GM21529 (cell line): ENCODE results near the gene KCNH5.
"Not testable (repeated sequence)": the region's sequence is repeated elsewhere in the genome, so short reads cannot be mapped to it uniquely, and the experiment has no call there.

Experiments used
- ATAC-seq: cut with Tn5 transposase; IDR thresholded peaks from one replicate; pipeline ENCODE4 v1.9.1; 2021; ENCODE audit not compliant: unreplicated experiment

The KCNH5 gene

DNA sequence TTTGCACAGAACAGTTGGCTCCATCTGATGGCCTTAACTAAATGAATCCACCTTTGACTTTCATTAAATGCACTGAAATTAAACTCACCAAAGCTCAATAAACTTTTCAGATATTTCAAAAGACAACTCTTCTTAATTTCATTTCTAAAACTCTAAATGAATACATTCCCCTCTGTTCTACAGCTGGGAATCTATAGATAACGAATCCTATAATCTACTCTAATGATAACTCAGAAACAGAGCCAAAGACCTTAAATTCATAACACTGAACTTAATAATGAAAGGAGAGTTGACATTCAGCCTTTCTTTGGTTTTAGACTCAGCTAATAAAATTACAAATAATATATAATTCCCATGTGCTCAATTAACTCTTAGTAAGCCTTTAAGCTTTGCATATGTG lies 150.5 kb downstream of the KCNH5 start:
- no peak for ATAC-seq

DNA sequence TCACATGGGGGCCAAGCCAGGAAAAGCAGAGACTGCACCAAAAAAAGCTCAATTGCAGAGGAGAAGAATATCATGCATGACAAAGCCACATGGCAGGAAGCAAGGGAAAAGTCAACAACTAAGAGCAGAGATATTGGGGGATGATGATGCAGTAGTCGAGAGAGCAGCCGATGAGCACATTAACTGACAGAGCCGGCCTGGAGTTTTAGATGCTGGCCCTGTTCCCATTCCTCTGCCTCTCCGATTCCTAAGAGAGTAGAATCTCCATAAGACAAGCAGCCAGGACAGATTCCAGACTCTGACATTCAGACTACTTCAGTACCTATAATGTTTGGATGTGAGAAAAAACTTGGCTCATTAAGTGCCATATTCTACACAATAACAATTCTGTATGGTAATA lies 155.9 kb downstream of the KCNH5 start:
- ATAC-seq, result no peak

DNA sequence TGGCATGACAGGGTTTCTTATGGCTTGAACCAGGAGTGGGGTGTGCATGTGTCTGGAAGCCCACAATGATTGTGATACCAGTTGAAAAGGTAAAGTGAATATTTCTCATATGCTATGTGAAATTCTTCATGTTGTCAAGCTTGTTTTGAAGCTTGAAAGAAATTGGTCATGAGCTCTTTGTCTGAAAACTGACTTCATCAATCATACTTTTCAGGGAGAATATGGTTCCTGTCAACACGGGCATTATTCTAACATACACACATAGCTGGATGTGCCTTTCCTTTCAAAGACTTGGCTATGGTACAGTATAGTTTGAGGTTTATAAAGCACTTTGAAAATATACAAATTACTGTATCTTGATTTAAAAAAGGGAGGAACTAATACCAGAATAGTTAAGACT lies 158.8 kb downstream of the KCNH5 start:
- no peak for ATAC-seq

DNA sequence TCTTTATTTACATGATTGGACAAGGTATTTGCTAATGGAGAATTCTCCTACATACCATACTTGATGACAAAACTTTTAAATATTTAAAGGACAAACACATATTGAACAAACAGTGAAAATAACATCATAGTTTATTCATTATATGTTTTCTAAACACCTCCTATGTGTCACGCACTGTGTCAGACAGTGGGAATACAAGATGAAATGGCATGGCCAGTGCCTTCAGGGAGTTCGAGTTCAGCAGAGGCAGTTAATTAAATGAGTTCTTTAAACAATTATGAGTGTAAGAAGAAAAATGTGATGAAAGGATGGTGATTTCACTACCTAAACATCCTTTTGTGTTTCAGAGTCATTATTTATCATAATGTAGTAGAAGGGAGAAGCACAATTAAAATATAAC lies 159.8 kb downstream of the KCNH5 start:
- no peak for ATAC-seq

DNA sequence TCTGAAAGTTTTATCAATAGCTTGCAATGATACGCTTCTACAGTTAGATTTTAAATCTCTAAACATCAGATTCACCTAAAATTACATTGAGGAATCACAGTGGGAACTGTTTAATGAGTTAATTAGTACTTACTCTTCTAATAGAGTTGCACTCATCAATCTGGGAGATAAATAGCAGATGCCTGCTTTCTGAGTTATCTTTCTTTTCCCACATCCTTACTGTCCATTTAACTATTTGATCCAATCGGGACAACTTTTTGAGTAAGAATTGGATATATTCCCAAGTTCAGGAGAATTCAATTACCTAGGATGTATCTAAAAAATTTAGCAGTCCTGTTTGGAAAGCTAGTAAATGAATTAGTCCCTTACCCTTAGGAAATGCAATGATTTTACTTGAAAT lies 162.3 kb downstream of the KCNH5 start:
- ATAC-seq, result no peak

DNA sequence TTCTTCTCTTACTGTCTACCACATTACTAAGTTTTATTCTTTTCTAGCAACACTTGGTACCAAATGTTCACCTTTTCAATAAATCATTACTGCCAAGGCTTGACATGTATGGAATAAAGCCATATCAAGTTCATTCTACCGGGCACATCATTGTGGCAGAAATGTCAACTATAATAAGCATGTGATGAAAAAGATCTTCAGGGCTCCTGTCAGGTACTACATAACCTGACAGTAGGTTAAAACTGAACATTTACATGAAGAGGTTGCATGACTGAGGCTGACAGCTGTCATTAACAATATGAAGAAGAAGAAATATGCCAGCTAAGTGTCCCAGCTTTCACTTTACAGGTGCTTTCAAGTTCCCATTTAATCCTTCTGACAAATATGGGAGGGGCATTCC lies 178.9 kb downstream of the KCNH5 start:
- ATAC-seq, result no peak

DNA sequence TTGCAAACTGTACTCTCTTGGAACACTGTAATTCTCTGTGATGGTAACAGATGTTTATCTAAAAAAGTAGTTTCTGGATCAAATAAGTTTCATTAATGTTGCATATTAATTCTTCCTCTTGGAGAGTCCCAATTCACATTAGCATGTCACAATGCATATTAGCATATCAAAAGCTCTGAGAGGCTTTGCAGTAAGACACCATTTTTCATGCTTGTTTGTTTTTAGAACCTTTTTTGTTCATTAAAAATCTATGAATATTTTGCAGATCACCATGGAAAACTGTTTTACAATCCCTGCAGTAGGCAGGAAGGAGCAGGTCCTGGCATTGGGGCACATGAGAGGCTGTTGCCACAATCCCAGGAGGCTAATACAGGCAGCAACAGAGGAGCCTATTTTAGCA lies 180.7 kb downstream of the KCNH5 start:
- no peak for ATAC-seq

DNA sequence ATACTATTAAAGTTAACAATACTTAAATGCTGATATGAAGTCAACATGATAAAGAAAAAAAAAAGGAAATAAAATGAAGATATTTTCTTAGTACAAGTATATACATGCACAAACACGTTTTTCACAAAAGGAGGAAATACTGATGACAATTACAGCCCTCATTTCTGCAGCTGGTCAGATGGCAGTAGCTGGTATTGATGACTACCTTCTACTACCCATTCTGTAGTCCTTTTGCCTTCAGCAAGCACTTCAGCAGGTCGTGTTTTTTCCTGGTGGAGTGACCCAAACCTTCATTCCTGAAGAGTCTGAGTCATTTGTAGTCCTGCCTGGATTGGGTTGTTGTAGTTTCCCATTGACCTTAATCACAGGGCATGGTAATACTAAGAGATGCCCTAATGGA lies 187.2 kb downstream of the KCNH5 start:
- not testable (repeated sequence) for ATAC-seq

DNA sequence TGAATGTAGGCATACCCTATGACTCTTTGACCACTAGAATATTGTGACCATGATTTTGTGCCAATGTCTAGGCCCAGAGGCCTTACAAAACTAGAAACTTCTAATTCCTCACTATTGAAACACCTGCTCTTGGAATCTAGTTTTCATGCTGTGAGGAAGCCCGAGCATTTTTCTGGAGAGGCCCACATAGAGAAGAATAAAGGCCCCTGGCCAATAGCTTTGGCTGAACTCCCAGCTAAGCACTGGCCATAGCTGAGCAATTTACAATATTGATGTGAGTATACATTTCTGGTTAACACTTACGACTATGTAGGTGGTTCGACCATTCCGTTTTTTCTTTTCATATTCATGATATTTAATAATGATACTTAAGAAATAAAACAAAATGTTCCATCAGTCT lies 190.3 kb downstream of the KCNH5 start:
- ATAC-seq, result no peak

DNA sequence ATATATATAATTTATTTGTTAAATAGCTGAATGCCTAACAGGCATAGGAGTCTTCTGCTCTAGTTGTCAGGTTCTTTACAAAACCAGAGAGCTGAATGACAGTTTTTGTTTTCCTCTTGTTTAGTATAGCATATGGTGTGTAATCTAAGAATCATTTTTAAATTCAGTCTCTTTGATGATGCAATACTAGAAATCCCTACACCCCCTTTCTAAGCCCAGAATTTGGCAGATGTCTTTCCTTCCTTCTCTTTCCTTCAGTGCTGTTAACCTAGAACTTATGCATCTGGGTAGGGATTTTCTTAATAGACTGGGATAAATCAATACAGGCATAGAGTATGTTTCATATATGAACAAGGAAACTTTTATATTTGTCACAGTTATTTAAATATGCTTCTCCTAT lies 198.1 kb downstream of the KCNH5 start:
- ATAC-seq, result no peak

DNA sequence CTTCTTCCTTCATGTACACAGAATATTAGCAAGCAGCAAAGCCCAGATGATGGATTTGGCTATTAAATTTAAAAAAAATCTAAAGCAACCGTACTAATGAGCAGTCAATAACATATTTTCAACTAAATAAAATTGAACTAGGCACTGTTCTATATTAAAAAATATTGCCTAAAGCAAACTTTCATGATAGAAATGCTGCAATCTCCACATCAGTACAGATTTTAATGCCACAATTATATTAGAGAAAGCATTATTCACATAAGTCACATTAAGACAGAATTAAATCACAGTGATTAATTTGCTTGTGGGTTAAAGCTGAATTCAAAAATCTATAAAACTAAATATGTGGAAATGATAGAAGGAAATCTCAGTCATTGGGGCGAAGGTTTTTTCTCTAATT lies 200.7 kb downstream of the KCNH5 start:
- no peak for ATAC-seq

DNA sequence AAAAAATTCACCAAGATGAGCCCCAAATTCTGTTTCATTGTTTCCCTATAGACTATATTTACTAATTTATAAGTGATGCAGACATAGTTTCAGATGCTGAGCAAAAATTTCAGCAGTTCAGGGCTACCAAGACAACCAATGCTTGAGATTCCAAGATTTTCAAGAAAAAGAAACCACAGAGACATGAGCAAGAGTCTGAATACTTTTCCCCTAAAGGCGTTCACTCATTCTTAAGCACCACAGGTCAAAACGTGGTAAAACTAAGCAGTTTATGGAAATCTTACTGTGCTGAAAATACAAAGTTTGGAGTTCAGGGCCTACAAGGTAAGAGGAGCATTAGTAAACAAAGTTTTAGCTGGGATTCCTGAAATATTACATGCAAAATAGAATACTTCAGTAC lies 221.2 kb downstream of the KCNH5 start:
- no peak for ATAC-seq

DNA sequence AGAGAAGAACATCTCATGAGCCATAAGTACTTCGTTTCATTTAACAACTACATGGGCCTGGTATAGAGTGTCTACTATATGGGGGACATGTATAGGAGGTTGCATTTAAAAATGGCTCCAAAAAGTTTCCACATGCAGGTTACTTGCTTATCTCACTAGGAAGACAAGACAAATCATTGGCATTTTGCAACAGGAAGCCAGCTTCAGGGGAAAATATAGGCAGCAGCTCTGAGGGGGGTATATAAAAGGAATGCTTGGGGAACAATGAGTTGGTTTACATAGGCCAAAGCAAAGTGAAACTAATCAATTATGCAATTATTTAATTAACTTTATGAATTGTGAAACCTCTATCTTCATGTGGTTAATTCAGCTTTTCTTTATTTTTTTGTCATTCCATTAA lies 225.3 kb downstream of the KCNH5 start:
- ATAC-seq, result no peak

DNA sequence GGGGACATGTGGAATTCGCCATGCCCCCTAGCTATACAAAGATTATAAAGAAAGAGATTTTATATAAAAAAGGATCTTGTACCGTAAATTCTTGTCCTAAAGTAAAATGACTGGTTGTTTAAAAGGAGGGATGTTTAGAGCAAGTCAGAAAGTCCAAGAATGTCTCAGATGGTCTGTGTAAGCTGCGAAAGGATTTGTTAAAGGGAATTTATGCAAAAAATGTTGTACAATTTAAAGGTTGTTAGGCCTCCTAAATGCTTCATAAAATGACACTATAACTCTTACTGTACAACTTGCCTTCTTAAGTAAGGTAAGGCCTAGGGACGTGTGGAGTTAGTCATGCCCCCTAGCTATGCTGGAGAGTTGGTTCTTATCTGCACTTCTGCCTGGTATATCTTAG lies 237.6 kb downstream of the KCNH5 start:
- ATAC-seq, result no peak

DNA sequence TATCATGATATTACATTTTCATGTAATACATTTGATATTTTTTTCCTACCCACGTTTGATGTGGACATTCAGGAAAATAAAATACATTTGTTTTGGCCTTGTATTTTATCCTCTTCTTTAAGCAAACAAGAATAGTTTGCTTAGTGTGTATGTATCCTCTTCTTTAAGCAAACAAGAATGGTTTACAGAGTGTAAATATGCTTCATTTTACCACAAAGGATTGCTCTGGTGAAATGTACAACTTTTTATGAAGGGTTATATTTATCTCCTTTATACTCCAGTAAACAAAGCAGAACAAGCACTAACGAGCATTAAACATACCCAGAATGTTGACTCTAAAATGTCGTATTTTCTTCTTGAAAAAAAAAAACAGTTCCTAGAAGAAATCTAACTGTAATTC lies 244.7 kb downstream of the KCNH5 start:
- no peak for ATAC-seq

DNA sequence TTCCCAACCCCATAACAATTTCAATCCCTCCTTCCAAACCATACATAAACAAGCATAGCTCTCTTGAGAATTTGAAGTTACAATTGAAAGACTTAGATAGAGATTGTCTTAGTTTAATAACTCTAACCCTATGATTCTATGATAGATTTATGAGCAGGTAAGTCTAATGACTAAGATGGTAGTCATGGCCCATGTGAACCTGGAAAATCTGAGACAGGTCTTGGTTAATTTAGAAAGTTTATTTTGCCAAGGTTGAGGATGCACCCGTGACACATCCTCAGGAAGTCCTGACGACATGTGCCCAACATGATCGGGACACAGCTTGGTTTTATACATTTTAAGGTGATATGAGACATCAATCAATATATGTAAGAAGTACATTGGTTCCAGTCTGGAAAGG lies 248.8 kb downstream of the KCNH5 start:
- ATAC-seq, result no peak

DNA sequence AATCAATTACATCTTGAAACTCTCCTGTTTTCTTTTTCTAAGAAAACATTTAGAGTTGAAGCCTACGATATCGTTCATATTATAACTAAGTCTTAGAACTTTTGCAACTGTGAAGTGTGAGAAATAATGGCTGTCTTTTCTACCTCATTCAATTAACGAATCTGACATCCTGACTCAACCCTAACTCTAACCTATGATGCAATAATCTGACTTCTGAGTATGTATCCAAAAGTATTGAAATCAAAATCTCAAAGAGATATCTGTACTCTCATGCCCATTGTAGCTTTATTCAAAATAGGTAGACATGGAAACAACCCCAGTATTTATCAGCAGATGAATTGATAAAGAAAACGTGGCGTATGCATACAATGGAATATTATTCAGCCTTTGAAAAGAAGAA lies 252.7 kb downstream of the KCNH5 start:
- ATAC-seq, result no peak

DNA sequence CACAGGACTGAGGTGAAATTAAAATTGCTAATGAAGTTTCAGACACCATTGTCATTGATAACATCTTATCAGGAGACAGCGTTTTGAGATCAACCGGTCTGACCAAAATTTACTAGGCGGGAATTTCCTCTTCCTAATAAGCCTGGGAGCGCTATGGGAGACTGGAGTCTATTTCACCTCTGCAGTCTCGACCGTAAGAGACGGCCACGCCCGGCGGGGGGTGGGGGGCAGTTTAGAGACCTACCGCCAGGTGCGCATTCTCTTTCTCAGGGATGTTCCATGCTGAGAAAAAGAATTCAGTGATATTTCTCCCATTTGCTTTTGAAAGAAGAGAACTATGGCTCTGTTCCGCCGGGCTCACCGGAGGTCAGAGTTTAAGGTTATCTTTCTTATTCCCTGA lies 263.9 kb downstream of the KCNH5 start:
- ATAC-seq, result not testable (repeated sequence)

DNA sequence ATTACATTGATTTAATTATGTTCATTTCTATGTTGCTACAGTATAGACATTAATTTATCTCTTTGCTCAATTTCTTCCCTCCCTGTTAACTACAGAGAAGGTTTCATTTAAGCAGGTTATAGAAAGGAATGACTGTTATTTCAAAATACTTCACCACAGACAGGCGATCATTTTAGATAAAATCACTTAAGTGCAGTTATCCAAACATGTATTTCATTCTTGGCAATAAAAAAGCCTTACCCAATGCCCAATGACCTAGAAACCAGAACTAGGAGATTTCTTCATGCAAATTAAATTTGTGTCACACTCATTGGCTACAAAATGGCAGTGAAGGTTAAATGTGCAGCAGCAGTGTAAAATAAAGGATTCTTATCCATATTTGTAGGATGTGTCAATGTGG lies 266.4 kb downstream of the KCNH5 start:
- ATAC-seq, result no peak

DNA sequence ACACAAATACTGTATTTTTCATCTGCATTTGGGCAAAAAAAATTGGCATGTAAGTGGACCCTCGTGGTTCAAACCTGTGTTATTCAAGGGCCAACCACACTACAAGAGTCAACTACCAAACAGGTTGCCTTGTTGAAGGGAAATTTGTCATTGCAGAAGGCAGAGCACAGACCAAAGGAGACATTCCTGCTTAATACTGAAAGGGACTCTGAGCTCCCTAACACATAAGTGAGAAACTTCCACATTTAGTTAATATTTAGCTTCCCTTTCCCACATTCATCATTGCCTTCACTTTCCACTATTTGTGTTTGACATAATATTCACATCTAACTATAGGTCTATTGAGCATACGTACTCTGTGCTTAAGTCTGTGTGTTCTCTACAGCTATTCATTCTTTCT lies 266.9 kb downstream of the KCNH5 start:
- ATAC-seq, result no peak

DNA sequence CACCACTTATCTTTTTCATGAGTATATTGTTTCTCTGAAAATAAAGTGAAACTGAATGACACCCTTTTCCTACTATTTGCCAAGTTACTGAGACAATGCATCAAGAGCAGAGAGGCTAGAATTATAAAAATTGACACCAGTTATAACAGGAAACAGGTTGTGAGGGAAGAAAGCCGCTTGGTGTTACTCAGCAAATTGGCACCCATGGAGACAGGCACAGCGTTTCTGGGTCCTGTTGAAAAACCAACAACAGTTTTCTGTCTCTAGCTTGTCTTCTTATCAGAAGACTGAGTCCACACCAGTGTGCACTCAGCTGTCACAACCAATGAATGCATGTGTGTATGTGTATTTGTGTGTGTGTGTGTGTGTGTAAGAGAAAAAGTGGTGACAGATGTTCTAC lies 267.7 kb downstream of the KCNH5 start:
- no peak for ATAC-seq

DNA sequence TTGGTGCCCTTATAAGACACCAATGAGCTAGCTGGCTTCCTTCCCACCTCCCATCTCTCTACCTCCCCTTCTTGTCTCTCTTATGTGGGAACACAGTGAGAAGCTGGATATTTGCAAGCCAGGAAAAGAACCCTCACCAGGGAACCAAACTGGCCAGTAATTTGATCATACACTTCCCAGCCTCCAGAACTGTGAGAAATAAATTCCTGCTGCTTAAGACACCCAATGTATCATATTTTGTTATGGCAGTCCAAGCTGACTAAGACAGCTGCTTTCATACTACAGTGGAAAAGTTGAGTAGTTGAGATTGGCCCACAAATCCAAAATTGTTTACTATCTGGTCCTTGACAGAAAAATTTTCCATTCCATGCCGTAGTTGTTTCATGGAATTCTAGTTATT lies 269.0 kb downstream of the KCNH5 start:
- ATAC-seq, result no peak

DNA sequence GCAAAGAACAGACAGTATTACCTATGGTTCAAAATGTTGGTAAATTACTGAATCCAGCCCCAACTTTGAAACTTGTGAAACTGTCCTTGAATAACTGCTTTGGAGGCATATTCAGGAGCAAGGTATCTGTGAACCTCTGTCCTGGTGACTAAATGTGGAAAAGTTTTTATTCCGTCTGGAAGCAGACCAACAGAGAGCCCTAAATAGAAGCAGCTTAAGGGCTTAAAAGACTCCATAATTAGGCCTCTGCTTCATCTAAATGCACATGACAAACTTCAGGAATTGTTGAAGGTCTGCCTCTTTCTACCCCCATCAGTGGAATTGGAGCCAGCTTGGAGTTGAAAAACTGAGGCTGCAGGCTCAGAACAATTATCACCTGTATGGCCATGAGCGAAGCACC lies 276.5 kb downstream of the KCNH5 start:
- ATAC-seq, result no peak

DNA sequence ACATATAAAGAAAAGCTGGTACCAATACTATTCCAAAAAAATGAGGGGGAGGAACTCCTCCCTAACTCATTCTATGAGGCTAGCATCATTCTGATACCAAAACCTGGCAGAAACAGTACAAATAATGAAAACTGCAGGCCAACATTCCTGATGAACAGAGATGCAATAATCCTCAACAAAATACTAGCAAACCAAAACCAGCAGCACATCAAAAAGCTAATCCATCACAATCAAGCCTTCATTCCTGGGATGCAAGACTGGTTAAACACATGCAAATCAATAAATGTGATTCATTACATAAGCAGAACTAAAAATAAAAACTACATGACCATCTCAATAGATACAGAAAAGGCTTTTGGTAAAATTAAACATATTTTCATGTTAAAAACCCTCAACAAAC lies 281.3 kb downstream of the KCNH5 start:
- ATAC-seq, result no peak
